ENCODE data around the gene RSBN1.

The RSBN1 gene

DNA sequence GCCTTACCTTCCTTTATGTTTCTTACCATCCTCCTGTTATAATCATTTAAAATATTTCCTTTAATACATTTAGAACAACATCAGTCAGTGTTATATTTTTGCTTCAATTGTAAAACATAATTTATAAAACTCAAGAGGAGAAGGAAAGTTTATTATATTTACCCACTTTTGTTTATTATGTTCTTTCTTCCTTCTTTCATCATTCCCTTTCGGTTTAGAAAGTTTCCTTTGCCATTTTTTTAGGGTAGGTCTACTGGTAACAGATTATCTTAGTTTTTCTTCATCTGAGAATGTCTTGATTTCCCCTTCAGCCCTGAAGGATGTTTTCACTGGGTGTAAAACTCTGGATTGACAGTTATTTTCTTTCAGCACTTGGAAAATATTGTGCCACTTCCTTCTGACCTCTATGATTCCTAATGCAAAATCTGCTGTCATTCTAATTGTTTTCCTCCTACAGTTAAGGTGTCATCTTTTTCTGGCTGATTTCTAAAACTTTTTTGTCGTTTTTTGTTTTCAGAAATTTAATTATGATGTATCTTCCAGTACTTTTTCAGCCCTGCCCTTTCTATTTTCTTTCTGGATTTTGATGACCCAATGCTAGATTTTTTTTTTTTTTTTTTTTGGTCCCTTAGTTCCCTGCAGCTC lies 34.2 kb upstream of the RSBN1 start:
- no peak overlapping the region for H3K4me3 ChIP-seq (ENCODE audit: control insufficient read depth, low read depth, low read length)
- TF ChIP-seq, protein P1, sequence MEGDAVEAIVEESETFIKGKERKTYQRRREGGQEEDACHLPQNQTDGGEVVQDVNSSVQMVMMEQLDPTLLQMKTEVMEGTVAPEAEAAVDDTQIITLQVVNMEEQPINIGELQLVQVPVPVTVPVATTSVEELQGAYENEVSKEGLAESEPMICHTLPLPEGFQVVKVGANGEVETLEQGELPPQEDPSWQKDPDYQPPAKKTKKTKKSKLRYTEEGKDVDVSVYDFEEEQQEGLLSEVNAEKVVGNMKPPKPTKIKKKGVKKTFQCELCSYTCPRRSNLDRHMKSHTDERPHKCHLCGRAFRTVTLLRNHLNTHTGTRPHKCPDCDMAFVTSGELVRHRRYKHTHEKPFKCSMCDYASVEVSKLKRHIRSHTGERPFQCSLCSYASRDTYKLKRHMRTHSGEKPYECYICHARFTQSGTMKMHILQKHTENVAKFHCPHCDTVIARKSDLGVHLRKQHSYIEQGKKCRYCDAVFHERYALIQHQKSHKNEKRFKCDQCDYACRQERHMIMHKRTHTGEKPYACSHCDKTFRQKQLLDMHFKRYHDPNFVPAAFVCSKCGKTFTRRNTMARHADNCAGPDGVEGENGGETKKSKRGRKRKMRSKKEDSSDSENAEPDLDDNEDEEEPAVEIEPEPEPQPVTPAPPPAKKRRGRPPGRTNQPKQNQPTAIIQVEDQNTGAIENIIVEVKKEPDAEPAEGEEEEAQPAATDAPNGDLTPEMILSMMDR (IDR thresholded peaks at IDR 0.05; ENCODE audit: control insufficient read depth, insufficient read depth, low read depth, low read length, missing control alignments), result no peak
- no peak for DNase-seq (ENCODE audit: low read depth)

DNA sequence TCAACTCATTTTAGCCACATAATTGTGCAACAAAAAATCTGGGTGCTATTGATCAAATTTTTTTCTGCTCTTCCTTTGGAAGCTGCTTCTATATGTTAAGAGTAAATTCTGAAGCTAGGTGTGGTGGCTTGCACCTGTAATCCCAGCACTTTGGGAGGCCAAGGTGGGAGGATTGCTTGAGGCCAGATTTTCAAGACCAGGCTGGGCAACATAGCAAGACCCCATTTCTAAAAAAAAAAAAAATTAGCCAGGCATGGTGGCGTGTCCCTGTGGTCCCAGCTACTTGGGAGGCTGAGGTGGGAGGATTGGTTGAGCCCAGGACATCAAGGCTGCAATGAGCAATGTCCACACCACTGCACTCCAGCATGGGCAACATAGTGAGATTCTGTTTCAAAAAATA lies 24.3 kb upstream of the RSBN1 start:
- no peak for DNase-seq (ENCODE audit: low read depth)
- no peak overlapping the region for H3K4me3 ChIP-seq (ENCODE audit: control insufficient read depth, low read depth, low read length)
- TF ChIP-seq, protein P1 (IDR thresholded peaks at IDR 0.05; ENCODE audit: control insufficient read depth, insufficient read depth, low read depth, low read length, missing control alignments), result no peak

DNA sequence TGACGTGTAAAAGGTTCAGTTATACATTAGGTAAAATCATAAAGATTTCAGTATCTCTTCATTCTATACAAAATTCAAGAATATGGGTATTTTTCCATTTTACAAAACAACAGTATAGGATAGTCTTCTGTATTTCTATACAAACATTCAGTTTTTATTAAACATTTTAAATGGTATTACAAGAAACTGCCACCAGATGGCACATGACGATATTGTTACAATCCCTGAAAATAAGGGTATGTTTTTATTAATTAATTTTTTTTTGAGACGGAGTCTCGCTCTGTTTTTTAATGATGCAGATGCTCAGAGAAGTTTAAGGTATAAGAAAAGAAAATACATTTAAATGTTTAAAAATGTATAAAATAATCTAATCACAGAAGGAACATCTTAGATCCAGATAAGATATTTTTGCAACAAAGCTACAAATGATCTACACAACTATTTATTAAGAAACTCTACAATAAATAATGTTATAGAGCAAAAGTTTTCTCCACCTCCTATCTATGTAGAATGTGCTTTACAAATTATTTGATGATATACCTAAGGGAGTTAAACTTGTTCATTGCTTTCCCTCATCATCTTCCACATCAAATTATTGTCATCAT lies 23.5 kb upstream of the RSBN1 start:
- DNase-seq (ENCODE audit: low read depth), result no peak
- TF ChIP-seq, protein P1 (IDR thresholded peaks at IDR 0.05; ENCODE audit: control insufficient read depth, insufficient read depth, low read depth, low read length, missing control alignments), result peak; percentile 18
- no peak overlapping the region for H3K4me3 ChIP-seq (ENCODE audit: control insufficient read depth, low read depth, low read length)

DNA sequence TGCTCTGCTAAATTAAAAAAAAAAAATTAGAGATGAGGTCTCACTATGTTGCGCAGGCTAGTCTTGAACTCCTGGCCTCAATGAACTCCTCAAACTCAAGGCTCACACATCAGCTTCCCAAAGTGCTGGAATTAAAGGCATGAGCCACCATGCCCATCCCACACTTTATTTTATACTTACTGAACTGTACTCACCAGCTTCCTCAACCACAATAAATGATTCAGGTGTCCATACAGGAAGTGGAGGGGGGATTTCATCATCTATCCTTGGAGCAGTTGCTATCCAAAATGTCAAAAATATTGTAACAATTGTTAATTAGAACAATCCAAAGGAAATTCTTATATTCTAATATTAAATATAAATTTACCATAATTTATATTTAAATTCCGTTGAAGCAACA lies 22.4 kb upstream of the RSBN1 start:
- DNase-seq (ENCODE audit: low read depth), result no peak
- TF ChIP-seq, protein P1 (IDR thresholded peaks at IDR 0.05; ENCODE audit: control insufficient read depth, insufficient read depth, low read depth, low read length, missing control alignments), result no peak
- no peak overlapping the region for H3K4me3 ChIP-seq (ENCODE audit: control insufficient read depth, low read depth, low read length)

DNA sequence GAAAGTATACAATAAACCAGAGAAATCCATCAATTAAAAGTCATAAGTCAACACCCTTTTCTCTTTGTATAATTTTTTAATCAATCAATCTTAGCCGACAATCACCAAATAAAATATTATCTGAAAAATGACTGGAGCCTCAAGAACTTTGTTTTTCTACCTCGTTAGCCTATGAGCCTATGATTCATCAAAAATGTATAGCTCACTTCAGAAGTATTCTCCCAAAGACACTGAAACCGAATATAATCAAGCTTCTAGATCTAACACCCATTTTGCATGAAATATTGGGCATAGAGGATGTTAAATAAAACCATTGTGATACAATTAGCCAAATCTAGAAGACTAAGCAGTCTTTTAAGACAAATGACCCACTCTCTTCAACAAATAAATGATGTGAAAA lies 17.8 kb upstream of the RSBN1 start:
- H3K4me3 ChIP-seq (ENCODE audit: control insufficient read depth, low read depth, low read length), result no peak overlapping the region
- TF ChIP-seq, protein P1 (IDR thresholded peaks at IDR 0.05; ENCODE audit: control insufficient read depth, insufficient read depth, low read depth, low read length, missing control alignments), result no peak
- no peak for DNase-seq (ENCODE audit: low read depth)

DNA sequence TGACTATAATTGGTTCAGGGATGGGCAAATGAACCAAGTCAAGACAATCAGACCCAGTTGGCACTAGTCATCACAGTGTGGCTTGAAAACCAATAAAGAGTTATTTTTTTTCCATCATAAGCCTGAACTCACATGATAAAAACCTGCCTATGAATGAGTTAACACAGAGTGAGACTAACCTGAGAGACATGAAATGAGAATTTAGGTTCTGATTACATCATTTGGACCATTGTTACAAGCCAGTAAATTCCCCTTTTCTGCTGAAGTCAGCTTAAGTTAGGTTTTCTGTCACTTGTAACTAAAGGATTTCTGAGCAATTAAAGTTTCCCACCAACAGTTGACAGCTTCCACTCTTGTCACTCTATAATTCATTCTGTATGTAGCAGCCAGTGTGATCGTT lies 9.6 kb upstream of the RSBN1 start:
- H3K4me3 ChIP-seq (ENCODE audit: control insufficient read depth, low read depth, low read length), result no peak overlapping the region
- no peak for DNase-seq (ENCODE audit: low read depth)
- TF ChIP-seq, protein P1 (IDR thresholded peaks at IDR 0.05; ENCODE audit: control insufficient read depth, insufficient read depth, low read depth, low read length, missing control alignments), result no peak

Measured in AG09309 (cell line).